ENCODE data around the gene CHRNB2.

The CHRNB2 gene

DNA sequence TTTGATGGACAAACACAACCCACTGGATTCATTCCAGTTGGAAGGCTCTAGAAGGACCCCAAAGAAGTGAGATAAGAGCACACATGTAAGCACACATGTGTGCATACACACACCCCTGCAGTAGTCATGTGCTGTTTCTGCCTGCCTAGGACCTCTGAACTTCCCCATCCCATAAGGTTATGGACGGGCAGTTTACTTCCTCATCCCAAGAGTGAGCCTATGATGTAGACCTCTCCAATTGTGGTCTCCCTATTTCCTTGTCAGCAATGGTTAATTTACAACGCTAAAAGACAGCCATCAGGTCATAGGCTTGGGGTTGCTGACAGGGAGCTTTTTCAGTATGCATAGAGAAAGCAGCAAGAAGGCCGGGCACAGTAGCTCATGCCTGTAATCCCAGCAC is 55.8 kb downstream of the CHRNB2 start:
- DNase-seq, result no peak
- in situ Hi-C loops (cut with HindIII; ENCODE audit: low pct_ligation_motif_present, low pct_unique_long_range_greater_than_20kb, low sequenced_read_pairs), result no loop called here

DNA sequence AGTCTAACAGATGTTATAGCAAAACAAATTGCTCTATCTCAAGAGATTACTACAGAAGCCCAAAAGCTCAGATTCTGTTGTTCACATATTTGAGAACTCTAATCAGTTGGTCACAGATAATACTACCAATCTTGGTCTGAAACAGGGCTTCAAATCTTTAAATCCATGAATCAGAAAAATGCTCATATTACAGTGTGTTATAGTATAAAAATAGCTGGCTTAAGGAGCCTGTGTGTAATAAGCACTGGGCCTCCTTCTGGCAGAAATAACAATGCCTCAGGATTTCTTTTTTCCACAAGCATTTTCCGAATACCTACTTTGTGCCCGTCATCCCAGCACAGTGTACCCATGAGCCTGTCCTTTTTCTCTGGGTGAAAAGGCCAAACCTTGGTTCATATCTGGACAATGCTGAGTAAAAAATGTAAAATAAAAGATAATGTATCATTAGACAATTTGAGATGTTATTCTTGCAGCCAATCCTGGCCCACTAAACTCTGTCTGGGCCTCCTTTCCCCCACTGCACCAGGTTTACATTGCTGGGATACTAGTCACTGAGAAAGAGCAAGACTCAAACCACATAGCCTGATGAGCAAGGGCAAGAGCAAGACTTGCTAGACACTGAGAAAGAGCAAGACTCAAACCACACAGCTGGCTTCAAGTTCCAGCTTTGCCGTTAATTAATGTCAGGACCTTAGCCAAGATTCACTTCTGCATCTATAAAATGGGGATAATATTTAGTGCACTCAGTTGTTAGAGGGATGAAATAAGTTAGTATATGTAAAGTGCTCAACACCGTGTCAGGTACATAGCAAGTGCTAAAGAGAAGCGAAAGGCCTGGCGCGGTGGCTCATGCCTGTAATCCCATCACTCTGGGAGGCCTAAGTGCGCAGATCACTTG is 57.4 kb downstream of the CHRNB2 start:
- in situ Hi-C loops (cut with HindIII; ENCODE audit: low pct_ligation_motif_present, low pct_unique_long_range_greater_than_20kb, low sequenced_read_pairs), result no loop called here
- no peak for DNase-seq

DNA sequence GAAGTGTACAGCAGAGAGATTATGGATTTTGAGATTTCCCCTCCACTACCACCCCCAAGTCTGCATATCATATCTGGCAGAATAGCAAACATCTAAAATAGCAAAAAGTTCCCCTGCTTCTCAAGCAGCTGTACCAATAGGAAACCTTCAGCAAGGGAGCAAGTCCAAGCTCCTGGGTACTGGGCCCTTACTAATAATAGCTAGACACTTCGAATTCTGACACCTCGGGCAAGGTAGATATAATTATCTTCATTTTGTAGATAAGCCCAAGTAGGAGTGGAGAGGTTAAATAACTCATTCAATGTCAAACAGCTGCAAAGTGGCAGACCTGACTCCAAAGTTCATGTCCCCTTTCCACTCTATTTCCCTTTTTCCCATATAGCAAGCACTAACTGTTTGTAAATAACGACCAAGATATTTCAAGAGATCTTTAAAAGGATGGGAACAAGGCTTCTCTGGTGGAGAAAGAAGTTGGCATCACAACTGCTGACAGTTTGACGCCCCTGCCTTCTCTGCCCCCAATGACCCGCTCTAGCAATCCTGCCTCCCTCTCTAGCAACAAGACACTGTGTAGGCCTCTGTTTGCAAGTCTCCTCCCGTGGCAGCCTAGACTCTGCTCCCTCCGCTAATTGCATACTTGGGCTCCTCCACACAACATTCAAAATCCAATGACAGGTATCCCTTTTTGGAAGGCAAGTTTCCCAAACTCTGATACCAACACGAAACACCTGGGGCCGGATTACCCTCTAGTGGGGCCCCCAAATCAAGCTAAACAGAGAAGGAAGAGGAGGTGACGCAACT is 59.1 kb downstream of the CHRNB2 start:
- in situ Hi-C loops (cut with HindIII; ENCODE audit: low pct_ligation_motif_present, low pct_unique_long_range_greater_than_20kb, low sequenced_read_pairs), result no loop called here
- no peak for DNase-seq

DNA sequence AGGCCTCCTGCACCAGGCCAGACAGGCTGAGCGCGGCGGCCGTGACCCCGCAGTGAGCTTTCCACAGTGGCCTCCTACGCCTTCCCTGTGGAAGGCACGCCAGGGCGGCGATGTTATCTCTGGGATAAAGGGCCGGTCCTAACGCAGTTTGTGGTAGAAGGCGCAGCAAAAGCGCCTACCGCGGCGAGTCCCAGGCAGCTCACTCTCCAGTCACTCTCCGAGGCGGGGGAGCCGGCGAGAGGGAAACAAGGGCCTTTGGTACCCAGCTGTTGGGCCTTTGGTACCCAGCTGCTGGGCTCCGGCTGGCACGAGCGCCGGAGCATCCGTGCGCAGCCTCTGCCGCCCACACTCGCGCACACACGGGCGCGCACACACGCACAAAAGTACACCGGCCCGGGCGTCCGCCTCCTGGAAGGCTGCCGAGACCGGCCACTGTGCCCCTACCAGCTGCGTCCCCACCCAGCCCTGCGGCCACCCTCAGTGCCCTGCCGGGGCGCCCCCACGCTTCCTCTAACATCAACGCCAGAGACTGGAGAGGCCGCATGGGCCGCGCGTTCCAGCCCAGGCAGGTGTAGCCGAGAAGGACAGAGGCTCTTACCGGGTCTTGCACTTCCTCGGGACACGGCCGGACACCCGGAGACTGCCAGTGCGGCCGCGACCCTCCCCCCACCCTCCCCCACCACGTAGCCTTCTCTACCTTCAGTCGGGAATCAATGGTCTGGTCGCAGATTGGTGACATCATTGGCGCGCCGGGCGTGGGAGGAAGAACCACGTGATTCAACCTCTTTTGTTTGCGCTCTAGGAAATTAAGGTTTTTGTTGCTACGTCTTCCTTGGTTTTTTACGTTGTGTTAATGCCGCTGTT is 59.9 kb downstream of the CHRNB2 start:
- DNase-seq, result peak; percentile 91
- in situ Hi-C loops (cut with HindIII; ENCODE audit: low pct_ligation_motif_present, low pct_unique_long_range_greater_than_20kb, low sequenced_read_pairs), result no loop called here

DNA sequence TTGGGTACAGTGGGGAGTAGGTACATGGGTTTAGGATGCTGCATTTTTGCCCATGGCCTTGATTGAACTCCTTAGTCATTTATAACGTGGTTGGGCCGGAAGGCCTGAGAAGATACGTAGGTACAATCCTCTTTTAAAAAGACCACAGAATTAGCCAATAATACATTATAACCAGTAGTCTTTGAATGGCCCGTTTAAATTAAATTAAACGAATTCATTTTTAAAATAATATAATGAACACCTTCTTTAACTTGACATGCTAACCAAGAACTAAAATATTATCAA is 60.5 kb downstream of the CHRNB2 start:
- in situ Hi-C loops (cut with HindIII; ENCODE audit: low pct_ligation_motif_present, low pct_unique_long_range_greater_than_20kb, low sequenced_read_pairs), result no loop called here
- no peak for DNase-seq

DNA sequence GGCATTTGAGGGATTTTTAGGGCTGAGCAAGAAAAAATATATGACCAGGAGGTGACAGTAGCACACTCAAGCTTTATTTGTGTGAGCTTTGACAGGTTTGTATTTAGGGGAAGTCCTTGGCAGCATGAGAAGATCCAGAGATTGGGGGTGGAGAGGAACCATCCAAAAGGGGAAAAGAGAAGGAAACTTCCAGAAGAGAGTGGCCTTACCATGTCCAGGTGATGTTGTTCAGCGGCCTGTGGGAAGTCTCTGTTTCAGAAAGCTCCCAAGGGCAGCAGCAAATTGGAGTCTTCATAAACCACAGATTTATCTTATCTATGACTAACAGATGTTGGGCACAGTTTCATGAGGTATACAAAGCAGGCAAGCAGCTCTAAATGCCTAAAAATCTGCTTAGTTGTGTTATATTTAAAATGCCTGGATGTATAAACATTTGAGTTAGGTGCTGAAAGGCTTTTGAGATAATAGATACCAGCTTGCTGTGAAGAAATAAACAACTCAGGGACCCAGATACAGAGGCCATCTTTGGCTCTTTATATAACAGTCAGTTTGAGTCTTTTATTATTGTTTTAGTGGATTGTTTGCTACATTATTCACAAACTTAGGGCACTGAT is 61.6 kb downstream of the CHRNB2 start:
- in situ Hi-C loops (cut with HindIII; ENCODE audit: low pct_ligation_motif_present, low pct_unique_long_range_greater_than_20kb, low sequenced_read_pairs), result no loop called here
- no peak for DNase-seq

All from ACHN (cell line).